GM21723 (cell line): ENCODE data around the gene FRMD5.

Experiments
- ATAC-seq: cut with Tn5 transposase; IDR thresholded peaks from one replicate; pipeline ENCODE4 v1.9.1; 2021; ENCODE audit warnings: mild to moderate bottlenecking, moderate library complexity; ENCODE audit not compliant: unreplicated experiment

Gene FRMD5

GRCh38 chr15:43901495-43901894 lies 293.6 kb downstream of the FRMD5 start:
- ATAC-seq: no peak

- no peak for ATAC-seq
Observed at GRCh38 chr15:43900996-43901395, 294.1 kb downstream of the FRMD5 start.

GRCh38 chr15:43899928-43900327 lies 295.1 kb downstream of the FRMD5 start:
- no peak for ATAC-seq

- no peak for ATAC-seq
Observed at GRCh38 chr15:43898891-43899290, 296.2 kb downstream of the FRMD5 start.

GRCh38 chr15:43896543-43896942 lies 298.5 kb downstream of the FRMD5 start:
- no peak for ATAC-seq

GRCh38 chr15:43895586-43895985 lies 299.5 kb downstream of the FRMD5 start:
- ATAC-seq: no peak

- ATAC-seq: no peak
Observed at GRCh38 chr15:43893956-43894355, 301.1 kb downstream of the FRMD5 start.

- no peak for ATAC-seq
Observed at GRCh38 chr15:43889042-43889441, 306.0 kb downstream of the FRMD5 start.

GRCh38 chr15:43887901-43888300 lies 307.2 kb downstream of the FRMD5 start:
- ATAC-seq: no peak

- no peak for ATAC-seq
Observed at GRCh38 chr15:43886558-43886957, 308.5 kb downstream of the FRMD5 start.

GRCh38 chr15:43883571-43883970 lies 311.5 kb downstream of the FRMD5 start:
- no peak for ATAC-seq

GRCh38 chr15:43881944-43882343 lies 313.1 kb downstream of the FRMD5 start:
- ATAC-seq: no peak

GRCh38 chr15:43881245-43881644 lies 313.8 kb downstream of the FRMD5 start:
- no peak for ATAC-seq

GRCh38 chr15:43880406-43881194 lies 314.5 kb downstream of the FRMD5 start:
- no peak for ATAC-seq

- ATAC-seq: no peak
Observed at GRCh38 chr15:43879386-43880355, 315.4 kb downstream of the FRMD5 start.

GRCh38 chr15:43878446-43878845 lies 316.6 kb downstream of the FRMD5 start:
- no peak for ATAC-seq

- ATAC-seq: no peak
Observed at GRCh38 chr15:43877371-43877770, 317.7 kb downstream of the FRMD5 start.

- ATAC-seq: no peak
Observed at GRCh38 chr15:43876872-43877271, 318.2 kb downstream of the FRMD5 start.

- no peak for ATAC-seq
Observed at GRCh38 chr15:43873651-43874050, 321.4 kb downstream of the FRMD5 start.

GRCh38 chr15:43872416-43873020 lies 322.6 kb downstream of the FRMD5 start:
- ATAC-seq: no peak

GRCh38 chr15:43871835-43872234 lies 323.2 kb downstream of the FRMD5 start:
- no peak for ATAC-seq
